ENCODE data around the gene WWOX. TPM values are rescaled to one million over a fixed set of nuclear protein-coding genes. Genes with fewer than 3 reads are reported as not detected.

The WWOX gene
- total RNA-seq, 1 donor, result 24.2 TPM

DNA sequence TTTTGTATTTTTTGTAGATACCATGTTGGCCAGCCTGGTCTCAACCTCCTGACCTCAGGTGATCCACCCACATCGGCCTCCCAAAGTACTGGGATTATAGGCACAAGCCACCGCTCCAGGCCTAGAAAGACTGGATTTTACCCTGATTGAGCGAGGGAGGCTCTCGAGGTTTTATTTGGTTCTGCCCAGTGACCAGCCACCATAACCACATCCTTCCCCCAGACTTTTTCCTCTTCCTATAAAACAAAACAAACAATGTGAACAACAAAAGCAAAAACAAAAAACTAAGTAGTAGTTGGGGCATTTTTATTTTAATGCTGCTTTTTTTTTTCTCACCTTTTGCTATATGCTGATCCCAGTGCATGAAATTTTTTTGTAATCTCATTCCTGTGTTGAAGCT is 991.5 kb downstream of the WWOX start:
- DNase-seq (ENCODE audit: low read depth), result no peak
- H3K4me3 ChIP-seq (ENCODE audit: low read depth, low read length), result no peak overlapping the region
- TF ChIP-seq, protein P1, sequence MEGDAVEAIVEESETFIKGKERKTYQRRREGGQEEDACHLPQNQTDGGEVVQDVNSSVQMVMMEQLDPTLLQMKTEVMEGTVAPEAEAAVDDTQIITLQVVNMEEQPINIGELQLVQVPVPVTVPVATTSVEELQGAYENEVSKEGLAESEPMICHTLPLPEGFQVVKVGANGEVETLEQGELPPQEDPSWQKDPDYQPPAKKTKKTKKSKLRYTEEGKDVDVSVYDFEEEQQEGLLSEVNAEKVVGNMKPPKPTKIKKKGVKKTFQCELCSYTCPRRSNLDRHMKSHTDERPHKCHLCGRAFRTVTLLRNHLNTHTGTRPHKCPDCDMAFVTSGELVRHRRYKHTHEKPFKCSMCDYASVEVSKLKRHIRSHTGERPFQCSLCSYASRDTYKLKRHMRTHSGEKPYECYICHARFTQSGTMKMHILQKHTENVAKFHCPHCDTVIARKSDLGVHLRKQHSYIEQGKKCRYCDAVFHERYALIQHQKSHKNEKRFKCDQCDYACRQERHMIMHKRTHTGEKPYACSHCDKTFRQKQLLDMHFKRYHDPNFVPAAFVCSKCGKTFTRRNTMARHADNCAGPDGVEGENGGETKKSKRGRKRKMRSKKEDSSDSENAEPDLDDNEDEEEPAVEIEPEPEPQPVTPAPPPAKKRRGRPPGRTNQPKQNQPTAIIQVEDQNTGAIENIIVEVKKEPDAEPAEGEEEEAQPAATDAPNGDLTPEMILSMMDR (IDR thresholded peaks at IDR 0.05; ENCODE audit: insufficient read depth, low read length), result no peak

DNA sequence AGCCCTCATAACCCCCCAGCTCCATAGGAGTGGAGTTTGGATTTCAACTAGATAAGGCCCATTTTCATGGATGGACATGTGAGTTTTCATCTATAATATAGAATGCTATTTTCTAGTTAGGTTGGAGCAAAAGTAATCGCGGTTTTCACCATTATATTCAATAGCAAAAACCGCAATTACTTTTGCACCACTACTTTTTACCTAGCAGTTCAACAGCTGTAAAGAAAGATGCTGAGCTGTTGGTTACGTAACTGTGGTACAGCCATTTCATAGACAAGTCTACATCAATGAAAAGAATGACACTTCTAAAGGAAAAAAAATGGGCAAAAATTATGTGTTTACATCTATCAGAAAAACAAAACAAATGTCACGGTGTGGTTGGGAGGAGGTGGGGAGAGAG is 993.4 kb downstream of the WWOX start:
- H3K4me3 ChIP-seq (ENCODE audit: low read depth, low read length), result no peak overlapping the region
- no peak for DNase-seq (ENCODE audit: low read depth)
- TF ChIP-seq, protein P1 (IDR thresholded peaks at IDR 0.05; ENCODE audit: insufficient read depth, low read length), result no peak

DNA sequence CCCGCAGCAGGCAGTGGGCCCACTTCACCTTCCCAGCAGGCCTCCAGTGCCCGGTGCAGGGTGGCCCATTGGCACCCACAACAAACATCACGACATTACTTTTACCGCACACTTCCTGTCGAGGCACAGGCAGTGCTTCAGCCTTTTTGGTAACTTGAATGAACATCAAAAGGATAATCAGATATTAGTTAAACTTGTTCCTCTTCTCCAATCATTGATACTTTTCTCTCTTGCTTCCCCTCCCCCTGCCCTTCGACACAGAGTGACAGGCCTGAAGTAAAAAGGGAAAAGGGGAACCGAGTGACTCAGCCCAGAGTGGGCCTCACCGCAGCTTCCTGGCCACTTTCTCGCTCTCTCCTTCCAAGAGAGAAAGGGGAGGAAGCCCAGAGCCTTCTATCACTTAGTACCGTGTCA is 994.1 kb downstream of the WWOX start:
- no peak overlapping the region for H3K4me3 ChIP-seq (ENCODE audit: low read depth, low read length)
- TF ChIP-seq, protein P1 (IDR thresholded peaks at IDR 0.05; ENCODE audit: insufficient read depth, low read length), result no peak
- DNase-seq (ENCODE audit: low read depth), result no peak

DNA sequence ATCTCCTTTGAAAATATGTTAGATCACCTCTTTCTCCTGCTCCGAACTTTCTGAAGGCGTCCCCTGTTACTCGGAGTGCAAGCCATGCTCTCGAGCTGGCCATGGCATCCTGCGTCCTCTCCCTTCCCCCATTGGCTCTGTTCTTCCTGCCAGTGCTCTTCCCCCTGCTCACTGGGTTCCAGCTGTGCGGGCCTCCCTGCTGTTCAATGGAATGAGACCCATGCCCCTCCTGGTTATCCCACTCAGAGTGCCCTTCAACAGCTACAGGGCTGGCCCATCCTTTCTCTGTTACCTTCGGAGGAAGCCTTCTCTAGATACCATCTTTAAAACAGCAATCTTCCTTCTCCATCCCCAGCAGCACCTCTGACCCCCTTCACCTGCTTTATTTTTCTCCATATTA is 996.8 kb downstream of the WWOX start:
- TF ChIP-seq, protein P1 (IDR thresholded peaks at IDR 0.05; ENCODE audit: insufficient read depth, low read length), result no peak
- no peak for DNase-seq (ENCODE audit: low read depth)
- no peak overlapping the region for H3K4me3 ChIP-seq (ENCODE audit: low read depth, low read length)

DNA sequence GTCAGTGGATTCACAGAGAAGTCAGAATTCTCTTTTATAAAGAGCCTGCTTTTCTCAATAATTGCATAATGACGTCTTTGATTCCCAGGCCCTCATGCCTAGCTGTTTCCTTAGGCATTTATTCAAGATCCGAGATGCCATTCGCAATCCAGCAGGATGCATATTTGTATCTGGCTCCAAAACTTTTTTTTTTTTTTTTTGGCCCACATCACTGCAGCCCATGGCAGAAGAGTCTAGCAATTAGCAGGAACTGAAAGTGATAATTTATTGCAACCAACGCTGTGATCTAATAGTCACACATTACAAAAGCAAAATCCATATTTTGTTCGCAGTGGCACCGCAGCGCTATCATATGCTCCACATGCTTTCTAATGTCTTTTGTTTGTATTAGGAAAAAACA is 997.7 kb downstream of the WWOX start:
- no peak overlapping the region for H3K4me3 ChIP-seq (ENCODE audit: low read depth, low read length)
- DNase-seq (ENCODE audit: low read depth), result no peak
- TF ChIP-seq, protein P1 (IDR thresholded peaks at IDR 0.05; ENCODE audit: insufficient read depth, low read length), result no peak

DNA sequence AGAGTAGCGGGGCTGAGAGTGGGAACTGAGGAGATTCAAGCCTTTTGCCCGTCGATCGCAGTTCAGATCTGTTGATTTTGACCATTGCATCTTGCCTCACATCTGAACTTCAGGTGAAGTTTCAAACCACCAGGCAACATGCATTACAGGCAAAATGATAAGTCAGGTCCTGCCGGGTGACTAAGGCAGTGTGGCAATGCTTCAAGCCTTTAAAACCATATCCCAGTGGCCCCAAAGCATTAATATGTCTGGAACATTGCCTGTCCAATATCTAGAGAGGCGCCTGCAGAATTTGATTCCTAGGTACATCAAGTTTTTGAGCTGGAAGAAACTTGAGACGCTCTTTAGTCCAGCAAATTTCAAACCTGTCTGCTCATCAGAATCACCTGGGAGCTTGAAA is 998.3 kb downstream of the WWOX start:
- DNase-seq (ENCODE audit: low read depth), result no peak
- H3K4me3 ChIP-seq (ENCODE audit: low read depth, low read length), result no peak overlapping the region
- TF ChIP-seq, protein P1 (IDR thresholded peaks at IDR 0.05; ENCODE audit: insufficient read depth, low read length), result no peak

DNA sequence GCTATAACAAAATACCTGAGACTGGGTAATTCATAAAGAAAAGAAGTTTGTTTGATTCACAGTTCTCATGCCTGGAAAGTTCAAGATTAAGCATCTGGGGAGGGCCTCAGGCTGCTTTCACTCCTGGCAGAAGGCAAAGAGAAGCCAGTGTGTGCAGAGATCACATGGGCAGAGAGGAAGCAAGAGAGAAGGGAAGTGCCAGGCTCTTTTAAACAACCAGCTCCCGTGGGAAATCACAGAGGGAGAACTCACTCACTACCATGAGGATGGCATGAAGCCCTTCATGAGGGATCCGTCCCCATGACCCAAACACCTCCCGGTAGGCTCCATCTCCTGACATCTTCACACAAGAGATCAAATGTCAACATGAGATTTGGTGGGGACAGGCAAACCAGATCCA is 999.5 kb downstream of the WWOX start:
- TF ChIP-seq, protein P1 (IDR thresholded peaks at IDR 0.05; ENCODE audit: insufficient read depth, low read length), result no peak
- DNase-seq (ENCODE audit: low read depth), result no peak
- H3K4me3 ChIP-seq (ENCODE audit: low read depth, low read length), result no peak overlapping the region
